H1 (cell line): ENCODE data around the gene SUPT7L. TPM values are rescaled to one million over a fixed set of nuclear protein-coding genes. Genes with fewer than 3 reads are reported as not detected.

ENCODE experiments used
- CTCF ChIA-PET: fragments of 300-600 bp; sonication (Branson Sonifier 250); formaldehyde crosslinking; loops from one replicate; lab custom pipeline; 2021; ENCODE audit not compliant: partially characterized antibody; lab: Charles Lee
- POLR2A ChIA-PET: fragments of 300-600 bp; sonication (Branson Sonifier 250); formaldehyde crosslinking; loops from one replicate; lab custom pipeline; 2021; ENCODE audit warnings: inconsistent platforms; ENCODE audit not compliant: partially characterized antibody; lab: Charles Lee
- DNase-seq, 2 experiments: peaks; one replicate each; pipeline versions ENCODE4 v3.0.0 to v3.0.0-alpha.2; 2010 to 2022; ENCODE audit warnings: low spot score in 2 of 2, low read depth in 1 of 2, mixed read lengths in 1 of 2
- FAIRE-seq: peaks from 2 replicates; lab custom pipeline; 2011; peaks lifted over from hg19 to GRCh38; lab: Jason Lieb, UNC
- H2AFZ ChIP-seq: 2 replicates; pipeline ENCODE4 v1.8.1; 2012; ENCODE audit warnings: low read length, inconsistent platforms
- H2AK5ac ChIP-seq: 2 replicates; pipeline ENCODE4 v1.6.1; 2013; ENCODE audit warnings: low read depth, low read length
- H2BK120ac ChIP-seq: replicated peaks from 2 replicates; pipeline ENCODE3; 2013; ENCODE audit warnings: low read depth, low read length, inconsistent platforms
- H2BK12ac ChIP-seq: 2 replicates; pipeline ENCODE4 v1.6.1; 2013; ENCODE audit warnings: low read depth, low read length
- H2BK15ac ChIP-seq: 2 replicates; pipeline ENCODE4 v1.6.1; 2013; ENCODE audit warnings: low read length
- H2BK20ac ChIP-seq: 2 replicates; pipeline ENCODE4 v1.6.1; 2013; ENCODE audit warnings: low read length
- H2BK5ac ChIP-seq: 2 replicates; pipeline ENCODE4 v1.6.1; 2013; ENCODE audit warnings: low read depth, low read length
- H3K14ac ChIP-seq: 2 replicates; pipeline ENCODE4 v1.6.1; 2013; ENCODE audit warnings: inconsistent platforms; ENCODE audit not compliant: insufficient read length
- H3K18ac ChIP-seq: 2 replicates; pipeline ENCODE4 v1.6.1; 2013; ENCODE audit warnings: low read length; ENCODE audit errors: extremely low read depth
- H3K23ac ChIP-seq: 2 replicates; pipeline ENCODE4 v1.6.1; 2013; ENCODE audit warnings: inconsistent platforms; ENCODE audit not compliant: insufficient read length
- H3K23me2 ChIP-seq: 2 replicates; pipeline ENCODE4 v1.6.1; 2013; ENCODE audit warnings: low read depth, low read length
- H3K27ac ChIP-seq: 2 replicates; pipeline ENCODE4 v1.6.1; 2011; ENCODE audit warnings: low read depth, low read length, inconsistent platforms
- H3K27me3 ChIP-seq, 4 experiments: replicated peaks in 1 of 4; 1 replicate in 1 of 4; 2 replicates in 3 of 4; pipeline versions ENCODE4 v1.6.1 to v1.8.1; 2011 to 2013; ENCODE audit warnings: low read length in 3 of 4, mild to moderate bottlenecking in 3 of 4, inconsistent platforms in 2 of 4, mixed read lengths in 2 of 4, moderate library complexity in 1 of 4; ENCODE audit not compliant: control insufficient read depth in 3 of 4, insufficient read depth in 3 of 4; ENCODE audit errors: extremely low read depth in 1 of 4
- H3K36me3 ChIP-seq, 4 experiments: 2 replicates each; pipeline versions ENCODE4 v1.6.1 to v1.8.1; 2011 to 2013; ENCODE audit warnings: mild to moderate bottlenecking in 4 of 4, low read length in 3 of 4, moderate library complexity in 2 of 4, control low read depth in 1 of 4, inconsistent platforms in 1 of 4; ENCODE audit not compliant: insufficient read depth in 4 of 4, control insufficient read depth in 2 of 4
- H3K4ac ChIP-seq: replicated peaks from 2 replicates; pipeline ENCODE3; 2013; ENCODE audit warnings: low read length, low read depth, mixed read lengths, inconsistent platforms; ENCODE audit not compliant: insufficient read length
- H3K4me1 ChIP-seq, 4 experiments: replicated peaks in 1 of 4; 1 replicate in 1 of 4; 2 replicates in 3 of 4; pipeline versions ENCODE4 v1.6.1 to v1.8.1; 2011 to 2013; ENCODE audit warnings: low read length in 3 of 4, inconsistent platforms in 2 of 4, mixed read lengths in 1 of 4; ENCODE audit not compliant: insufficient read depth in 4 of 4, control insufficient read depth in 3 of 4
- H3K4me2 ChIP-seq, 2 experiments: 2 replicates each; pipeline versions ENCODE4 v1.6.1 to v1.8.1; 2011 to 2013; ENCODE audit warnings: low read depth in 2 of 2, low read length in 2 of 2, control low read depth in 1 of 2, inconsistent platforms in 1 of 2, mild to moderate bottlenecking in 1 of 2; ENCODE audit not compliant: insufficient read depth in 1 of 2
- H3K4me3 ChIP-seq, 4 experiments: fragments of 200-600, 300-600 bp in 1 of 4; sonication (generic), shearing (Covaris generic), sonication (Bioruptor Twin) in 1 of 4; 2 replicates each; pipeline versions ENCODE4 v1.5.1 to v1.8.1; 2011 to 2016; ENCODE audit warnings: low read length in 4 of 4, low read depth in 3 of 4, control low read depth in 2 of 4, inconsistent platforms in 2 of 4, mild to moderate bottlenecking in 2 of 4, mixed read lengths in 1 of 4, moderate library complexity in 1 of 4; ENCODE audit not compliant: insufficient read depth in 2 of 4; ENCODE audit errors: extremely low read depth in 1 of 4
- H3K56ac ChIP-seq: replicated peaks from 2 replicates; pipeline ENCODE3; 2013; ENCODE audit warnings: low read depth, mild to moderate bottlenecking, mixed read lengths, low read length, inconsistent platforms; ENCODE audit not compliant: insufficient read length
- H3K79me1 ChIP-seq: 2 replicates; pipeline ENCODE4 v1.6.1; 2013; ENCODE audit warnings: low read depth, low read length, control low read depth
- H3K79me2 ChIP-seq, 2 experiments: 2 replicates each; pipeline versions ENCODE4 v1.6.1 to v1.8.1; 2012 to 2013; ENCODE audit warnings: low read length in 2 of 2, mild to moderate bottlenecking in 2 of 2, inconsistent platforms in 1 of 2; ENCODE audit not compliant: insufficient read depth in 2 of 2, control insufficient read depth in 1 of 2
- H3K9ac ChIP-seq, 4 experiments: replicated peaks in 1 of 4; 1 replicate in 1 of 4; 2 replicates in 3 of 4; pipeline versions ENCODE4 v1.6.1 to v1.8.1; 2011 to 2013; ENCODE audit warnings: low read depth in 3 of 4, low read length in 3 of 4, control low read depth in 2 of 4, mild to moderate bottlenecking in 2 of 4, moderate library complexity in 2 of 4, inconsistent platforms in 1 of 4; ENCODE audit errors: extremely low read depth in 1 of 4
- H3K9me3 ChIP-seq, 2 experiments: 2 replicates each; pipeline versions ENCODE4 v1.6.1 to v1.8.1; 2012 to 2013; ENCODE audit warnings: mild to moderate bottlenecking in 2 of 2, moderate library complexity in 2 of 2, control low read depth in 1 of 2, inconsistent platforms in 1 of 2, low read depth in 1 of 2, low read length in 1 of 2, mixed read lengths in 1 of 2; ENCODE audit not compliant: insufficient read depth in 2 of 2
- H4K20me1 ChIP-seq, 2 experiments: replicated peaks in 1 of 2; 2 replicates each; pipeline versions ENCODE3 to v1.8.1; 2011 to 2013; ENCODE audit warnings: inconsistent platforms in 2 of 2, low read length in 2 of 2, mild to moderate bottlenecking in 1 of 2; ENCODE audit not compliant: insufficient read depth in 2 of 2, control insufficient read depth in 1 of 2
- H4K5ac ChIP-seq: 2 replicates; pipeline ENCODE4 v1.6.1; 2013; ENCODE audit warnings: low read length, low read depth, mixed read lengths, inconsistent platforms; ENCODE audit not compliant: insufficient read length
- H4K8ac ChIP-seq: 2 replicates; pipeline ENCODE4 v1.8.0; 2013; ENCODE audit warnings: mild to moderate bottlenecking, moderate library complexity, low read length, inconsistent platforms; ENCODE audit not compliant: insufficient read depth; ENCODE audit errors: extremely low read depth
- H4K91ac ChIP-seq: replicated peaks from 2 replicates; pipeline ENCODE3; 2013; ENCODE audit warnings: low read length, mixed read lengths, inconsistent platforms; ENCODE audit not compliant: insufficient read length
- FOSL1 ChIP-seq: IDR thresholded peaks from 2 replicates; pipeline ENCODE4 v1.6.1; 2011; ENCODE audit warnings: mild to moderate bottlenecking, low read depth, low read length, moderate library complexity; ENCODE audit not compliant: insufficient read depth
- NRF1 ChIP-seq: IDR thresholded peaks from 2 replicates; pipeline ENCODE4 v1.6.1; 2011; ENCODE audit warnings: mild to moderate bottlenecking, low read depth, low read length, improper control_type of control experiment
- WGBS, 2 experiments: shearing (Covaris generic) in 1 of 2; methylation state at CpG; one replicate each; pipeline versions ENCODE4 v1.1.6 to v1.1.7; 2013 to 2015; ENCODE audit warnings: low lambda C conversion rate in 2 of 2, mixed read lengths in 2 of 2, inconsistent platforms in 1 of 2, low coverage in 1 of 2, missing lambda C conversion rate in 1 of 2; ENCODE audit not compliant: insufficient replicate concordance in 2 of 2, insufficient coverage in 1 of 2, insufficient read length in 1 of 2; ENCODE audit errors: extremely low coverage in 1 of 2, missing lambda C conversion rate in 1 of 2; 5-methylcytosine and 5-hydroxymethylcytosine counted together
- polyA plus RNA-seq, 7 experiments: library from polyadenylated mRNA; depleted of rRNA in 3 of 7; stranded (reverse) in 5 of 7; unstranded in 2 of 7; fragments of >200 nt in 5 of 7; fragments of 200-250 nt in 2 of 7; gene quantifications; 1 replicate in 5 of 7; 2 replicates in 1 of 7; 4 replicates in 1 of 7; pipeline versions ENCODE4 v1.2.1 to v1.2.3, GENCODE V29; 2011 to 2013; ENCODE audit warnings: missing spikeins in 2 of 7, mixed read lengths in 2 of 7
- total RNA-seq: library from RNA; stranded (reverse); fragmentation: NEBNext Ultra II Directional; extraction: Animal tissue kit (Norgen Biotek cat#: 25700); gene quantifications from 2 replicates; pipeline ENCODE4 v1.2.1, GENCODE V29; 2021

Gene SUPT7L
- total and polyA plus RNA-seq, 2 of the 8 experiments (the other 6 are each of a cell fraction or from before 2014, with no cell fraction given) = 22.2 to 26.6 TPM

GRCh38 chr2:27689424-27689823 lies 26.0 kb upstream of the SUPT7L start:
- FAIRE-seq = no peak
- CTCF ChIA-PET = interaction anchor here (1.6 to 1.7 kb wide), 2 partner anchors 8 to 15 kb away, joined by 6 read pairs; no protein-coding TSS in a partner anchor

More at GRCh38 chr2:27689424-27689823, 26.0 kb upstream of the SUPT7L start:
- Histone ChIP-seq H2AK5ac (no peak overlapping the region), H3K4me1 (no peaks in the 10 kb centered on the region), H3K4me2 (no peak overlapping the region), H4K20me1 (peaks cover 0 to 2% of the 10 kb centered on the region in 2 experiments), H3K56ac (no peak overlapping the region), H3K79me2 (no peaks in the 10 kb centered on the region), H3K4ac (no peak overlapping the region), H2BK12ac (no peak overlapping the region), H3K9me3 (no peaks in the 10 kb centered on the region), H3K27ac (no peak overlapping the region), H3K9ac (no peak overlapping the region), H3K4me3 (no peak overlapping the region), H4K91ac (no peak overlapping the region), H2AFZ (no peak overlapping the region), H2BK5ac (no peak overlapping the region), H2BK15ac (no peak overlapping the region), H3K14ac (no peak overlapping the region), H3K23ac (no peak overlapping the region), H4K8ac (no peak overlapping the region), H2BK120ac (no peak overlapping the region), H3K79me1 (no peaks in the 10 kb centered on the region), H3K18ac (no peak overlapping the region), H3K23me2 (no peaks in the 10 kb centered on the region), H3K27me3 (no peaks in the 10 kb centered on the region), H2BK20ac (no peak overlapping the region), H3K36me3 (peaks cover 5 to 19% (median 12%) of the 10 kb centered on the region in 4 experiments), H4K5ac (no peak overlapping the region)
- 87% methylated on average over 2 of the region's 2 CpGs; no CpG with 5 or more reads in 1 of the 2 experiments for WGBS, 2 experiments
- POLR2A ChIA-PET = no interaction called here
- no peak for DNase-seq
- TF ChIP-seq FOSL1 (no peak), NRF1 (no peak)
